Measurements from ENCODE around the gene SFXN5. TPM values are rescaled to one million over a fixed set of nuclear protein-coding genes. Genes with fewer than 3 reads are reported as not detected.

Gene SFXN5
- polyA plus RNA-seq, 1 donor from 2014 or later: 5.8 TPM

DNA sequence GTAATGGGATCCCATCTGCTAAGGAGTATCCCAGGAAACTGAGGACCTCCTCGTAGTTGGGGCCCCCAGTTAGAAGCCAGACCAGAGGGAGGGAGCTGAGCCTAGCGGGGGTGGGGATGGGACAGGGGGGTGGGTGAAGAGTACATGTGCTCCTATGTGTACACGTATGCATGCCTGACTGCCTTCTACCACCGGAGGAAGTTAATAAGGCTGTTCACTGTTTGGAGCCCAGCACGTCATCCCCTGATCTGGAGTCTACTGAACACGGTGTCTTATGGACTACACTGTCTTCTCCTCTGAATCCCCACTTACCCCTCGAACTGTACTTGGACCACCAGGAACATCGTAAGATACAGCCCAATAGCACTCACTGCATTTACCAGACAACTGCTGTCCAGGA lies 68.5 kb downstream of the SFXN5 start:
- Histone ChIP-seq H3K4me3 (ENCODE audit: low read length) (no peak overlapping the region), H3K27ac (ENCODE audit: low read length) (no peak overlapping the region), H3K9me2 (ENCODE audit: insufficient read depth, low read length) (no peaks in the 10 kb centered on the region), H2AFZ (ENCODE audit: low read depth, low read length) (no peak overlapping the region), H3F3A (ENCODE audit: insufficient read depth, low read length, poor library complexity, severe bottlenecking) (no peaks in the 10 kb centered on the region), H4K20me1 (ENCODE audit: insufficient read depth) (no peaks in the 10 kb centered on the region), H3K4me2 (ENCODE audit: low read length) (no peak overlapping the region), H3K9me3 (ENCODE audit: low read length) (no peaks in the 10 kb centered on the region), H3K79me2 (replicated peaks; ENCODE audit: insufficient read depth, low read length) (no peaks in the 10 kb centered on the region), H3K36me3 (ENCODE audit: insufficient read depth, low read length) (no peaks in the 10 kb centered on the region), H3K9ac (ENCODE audit: low read length) (no peak overlapping the region), H3K27me3 (ENCODE audit: insufficient read depth, low read depth, low read length) (no peaks in the 10 kb centered on the region)
- TF ChIP-seq CTCF (IDR thresholded peaks at IDR 0.05; ENCODE audit: poor library complexity, severe bottlenecking) (no peak), REST (IDR thresholded peaks at IDR 0.05; ENCODE audit: borderline replicate concordance) (no peak), MXI1 (conservative IDR thresholded peaks at IDR 0.05; ENCODE audit: poor library complexity, severe bottlenecking) (no peak), TAF1 (IDR thresholded peaks at IDR 0.05; ENCODE audit: low read depth) (no peak), RAD21 (conservative IDR thresholded peaks at IDR 0.05) (no peak), EP300 (conservative IDR thresholded peaks at IDR 0.05; ENCODE audit: poor library complexity, severe bottlenecking) (no peak), POLR2AphosphoS5 (IDR thresholded peaks at IDR 0.05) (no peak), SMC3 (conservative IDR thresholded peaks at IDR 0.05; ENCODE audit: poor library complexity) (no peak), EZH2 (IDR thresholded peaks at IDR 0.05; ENCODE audit: borderline replicate concordance, insufficient read depth, low read length, poor library complexity, severe bottlenecking) (no peak)

GRCh38 chr2:73000808-73001570 lies 70.5 kb downstream of the SFXN5 start:
- Histone ChIP-seq H3K4me2 (ENCODE audit: low read length) (no peak overlapping the region), H3K27ac (ENCODE audit: low read length) (no peak overlapping the region), H2AFZ (ENCODE audit: low read depth, low read length) (no peak overlapping the region), H3K4me3 (ENCODE audit: low read length) (no peak overlapping the region), H3K36me3 (ENCODE audit: insufficient read depth, low read length) (no peaks in the 10 kb centered on the region), H3K79me2 (replicated peaks; ENCODE audit: insufficient read depth, low read length) (no peaks in the 10 kb centered on the region), H4K20me1 (ENCODE audit: insufficient read depth) (no peaks in the 10 kb centered on the region), H3K27me3 (ENCODE audit: insufficient read depth, low read depth, low read length) (no peaks in the 10 kb centered on the region), H3K9me3 (ENCODE audit: low read length) (no peaks in the 10 kb centered on the region), H3K9ac (ENCODE audit: low read length) (no peak overlapping the region), H3F3A (ENCODE audit: insufficient read depth, low read length, poor library complexity, severe bottlenecking) (no peaks in the 10 kb centered on the region), H3K9me2 (ENCODE audit: insufficient read depth, low read length) (no peaks in the 10 kb centered on the region)
- no peak for TF ChIP-seq MXI1 (conservative IDR thresholded peaks at IDR 0.05; ENCODE audit: poor library complexity, severe bottlenecking)
- no peak for TF ChIP-seq TAF1 (IDR thresholded peaks at IDR 0.05; ENCODE audit: low read depth)
- TF ChIP-seq CTCF (IDR thresholded peaks at IDR 0.05; ENCODE audit: poor library complexity, severe bottlenecking): no peak
- TF ChIP-seq SMC3 (conservative IDR thresholded peaks at IDR 0.05; ENCODE audit: poor library complexity): no peak
- no peak for TF ChIP-seq POLR2AphosphoS5 (IDR thresholded peaks at IDR 0.05)
- TF ChIP-seq RAD21 (conservative IDR thresholded peaks at IDR 0.05): no peak
- TF ChIP-seq EZH2 (IDR thresholded peaks at IDR 0.05; ENCODE audit: borderline replicate concordance, insufficient read depth, low read length, poor library complexity, severe bottlenecking): no peak
- no peak for TF ChIP-seq REST (IDR thresholded peaks at IDR 0.05; ENCODE audit: borderline replicate concordance)
- TF ChIP-seq EP300 (conservative IDR thresholded peaks at IDR 0.05; ENCODE audit: poor library complexity, severe bottlenecking): no peak

Data from neural cell (in vitro differentiated cells).